HFF-Myc (cell line): ENCODE results near the gene SYS1.

Experiments used
- DNase-seq: peaks from one replicate; pipeline ENCODE4 v3.0.0-alpha.2; 2011; ENCODE audit warnings: low read depth; ENCODE audit errors: extremely low read depth
- H3K4me3 ChIP-seq: replicated peaks from 2 replicates; pipeline ENCODE4 v1.5.1; 2011; ENCODE audit warnings: low read depth, mild to moderate bottlenecking, control low read depth, low read length
- CTCF ChIP-seq: IDR thresholded peaks from 2 replicates; pipeline ENCODE4 v1.5.1; 2012; ENCODE audit warnings: mild to moderate bottlenecking, low read depth, low read length, control low read depth; ENCODE audit errors: missing control alignments

The SYS1 gene

GRCh38 chr20:45366192-45366591, 3.2 kb downstream of the SYS1 start:
- no peak for TF ChIP-seq CTCF
- no peak overlapping the region for H3K4me3 ChIP-seq
- no peak for DNase-seq

GRCh38 chr20:45366631-45367030, 3.7 kb downstream of the SYS1 start:
- no peak for DNase-seq
- H3K4me3 ChIP-seq, result no peak overlapping the region
- no peak for TF ChIP-seq CTCF

GRCh38 chr20:45367126-45367525, 4.2 kb downstream of the SYS1 start:
- H3K4me3 ChIP-seq, result no peak overlapping the region
- no peak for DNase-seq
- TF ChIP-seq CTCF, result no peak

GRCh38 chr20:45368221-45368980, 5.4 kb downstream of the SYS1 start:
- no peak for TF ChIP-seq CTCF
- no peak overlapping the region for H3K4me3 ChIP-seq
- DNase-seq, result no peak

- no peak for TF ChIP-seq CTCF
- no peak overlapping the region for H3K4me3 ChIP-seq
- DNase-seq, result no peak
Observed at GRCh38 chr20:45370571-45371160, 7.7 kb downstream of the SYS1 start.

GRCh38 chr20:45372241-45372640, 9.3 kb downstream of the SYS1 start:
- no peak for TF ChIP-seq CTCF
- DNase-seq, result no peak
- no peak overlapping the region for H3K4me3 ChIP-seq
